HepG2 (cell line): ENCODE results near the gene MAP2K1. TPM values are rescaled to one million over a fixed set of nuclear protein-coding genes. Genes with fewer than 3 reads are reported as not detected.
A peak's percentile ranks its signal among the peaks of the same experiment; 100 is the strongest.

ENCODE experiments used
- BCL3 ChIP-seq: sonication (generic); formaldehyde crosslinking; IDR thresholded peaks from 2 replicates; pipeline ENCODE4 v1.5.1; 2020; ENCODE audit warnings: mild to moderate bottlenecking, missing genetic modification reagents, moderate library complexity
- CBX1 ChIP-seq: IDR thresholded peaks from one replicate; pipeline ENCODE4 v1.6.1; 2016; ENCODE audit warnings: antibody characterized with exemption, low read depth
- CBX2 ChIP-seq, 2 experiments: fragments of 200-600 bp in 1 of 2; sonication (generic); formaldehyde crosslinking in 1 of 2; IDR thresholded peaks; 2 replicates each; pipeline versions ENCODE4 v1.7.0 to v1.8.1; 2018 to 2022; ENCODE audit warnings: low read depth in 2 of 2, low read length in 1 of 2, mild to moderate bottlenecking in 1 of 2, missing genetic modification reagents in 1 of 2
- FIP1L1 ChIP-seq: fragments of 200-400 bp; formaldehyde crosslinking; IDR thresholded peaks from 2 replicates; pipeline ENCODE4 v1.6.1; 2018; ENCODE audit warnings: low read depth, mild to moderate bottlenecking, low read length, moderate library complexity, borderline replicate concordance; ENCODE audit not compliant: insufficient read depth
- GABPA ChIP-seq, 2 experiments: IDR thresholded peaks; 2 replicates each; pipeline ENCODE4 v1.6.1; 2011 to 2016; ENCODE audit warnings: low read depth in 2 of 2, low read length in 1 of 2, missing biosample characterization in 1 of 2, missing genetic modification characterization in 1 of 2
- HNRNPH1 ChIP-seq: fragments of 200-400 bp; formaldehyde crosslinking; optimal IDR thresholded peaks from 2 replicates; pipeline ENCODE3; 2017; ENCODE audit warnings: mild to moderate bottlenecking, low read depth, low read length
- KDM6A ChIP-seq: IDR thresholded peaks from 2 replicates; pipeline ENCODE4 v1.6.1; 2016; ENCODE audit warnings: low read depth
- MED1 ChIP-seq: sonication (generic); formaldehyde crosslinking; IDR thresholded peaks from 2 replicates; pipeline ENCODE4 v1.4.0; 2020; ENCODE audit warnings: missing genetic modification reagents
- MYC ChIP-seq: sonication (generic); formaldehyde crosslinking; IDR thresholded peaks from 2 replicates; pipeline ENCODE4 v1.9.0; 2021; ENCODE audit warnings: missing genetic modification reagents, borderline replicate concordance
- RBM22 ChIP-seq: fragments of 200-400 bp; formaldehyde crosslinking; optimal IDR thresholded peaks from 2 replicates; pipeline ENCODE3; 2017; ENCODE audit warnings: mild to moderate bottlenecking, low read length, moderate library complexity
- SRSF1 ChIP-seq: fragments of 200-400 bp; formaldehyde crosslinking; optimal IDR thresholded peaks from 2 replicates; pipeline ENCODE3; 2017; ENCODE audit warnings: mild to moderate bottlenecking, low read depth, low read length, moderate library complexity
- STAT5B ChIP-seq: sonication (generic); formaldehyde crosslinking; IDR thresholded peaks from 2 replicates; pipeline ENCODE4 v1.4.0; 2020; ENCODE audit warnings: missing genetic modification reagents
- ZNF430 ChIP-seq: sonication (generic); formaldehyde crosslinking; IDR thresholded peaks from 2 replicates; pipeline ENCODE4 v1.9.0; 2021; ENCODE audit warnings: mild to moderate bottlenecking, missing genetic modification reagents
- ZNF446 ChIP-seq: sonication (generic); formaldehyde crosslinking; IDR thresholded peaks from 2 replicates; pipeline ENCODE4 v1.5.0; 2020; ENCODE audit warnings: mild to moderate bottlenecking, missing genetic modification reagents
- ZNF644 ChIP-seq: IDR thresholded peaks from 2 replicates; pipeline ENCODE4 v1.6.1; 2016; ENCODE audit warnings: low read depth
- ZNF652 ChIP-seq: IDR thresholded peaks from 2 replicates; pipeline ENCODE4 v1.6.1; 2016; ENCODE audit warnings: low read depth, borderline replicate concordance
- ZNF768 ChIP-seq: sonication (generic); formaldehyde crosslinking; IDR thresholded peaks from 2 replicates; pipeline ENCODE4 v1.4.0; 2020; ENCODE audit warnings: missing genetic modification reagents
- polyA plus RNA-seq, 8 experiments: library from polyadenylated mRNA; depleted of rRNA in 3 of 8; stranded (reverse) in 7 of 8; unstranded in 1 of 8; fragments of >200 nt; fragmentation: Illumina TruSeq in 4 of 8; extraction: Trizol in 4 of 8; gene quantifications; 2 replicates each; pipeline versions ENCODE4 v1.2.1 to v1.2.3, GENCODE V29; 2011 to 2016; ENCODE audit warnings: low read depth in 4 of 8, missing spikeins in 1 of 8, mixed read lengths in 1 of 8; ENCODE audit not compliant: insufficient read depth in 1 of 8
- total RNA-seq, 5 experiments: library from RNA; depleted of rRNA; stranded (reverse); fragments of >200 nt; fragmentation: Illumina TruSeq; extraction: Trizol; gene quantifications; 2 replicates each; pipeline ENCODE4 v1.2.3, GENCODE V29; 2016; ENCODE audit warnings: low read depth in 1 of 5
- TF ChIP-seq, protein P1 (sequence below): sonication (generic); formaldehyde crosslinking; IDR thresholded peaks from 2 replicates; pipeline ENCODE4 v1.4.0; 2020; ENCODE audit warnings: missing genetic modification reagents, borderline replicate concordance
- TF ChIP-seq, protein P2 (sequence below): IDR thresholded peaks from 2 replicates; pipeline ENCODE4 v1.6.1; 2016; ENCODE audit warnings: low read depth
- TF ChIP-seq, protein P3 (sequence below): sonication (generic); formaldehyde crosslinking; IDR thresholded peaks from 2 replicates; pipeline ENCODE4 v1.9.0; 2022; ENCODE audit warnings: missing genetic modification reagents, mild to moderate bottlenecking, borderline replicate concordance

Gene MAP2K1
- total and polyA plus RNA-seq, 2 of the 13 experiments (the other 11 are each of a cell fraction or from before 2014, with no cell fraction given): 24.1 to 49.2 TPM

DNA sequence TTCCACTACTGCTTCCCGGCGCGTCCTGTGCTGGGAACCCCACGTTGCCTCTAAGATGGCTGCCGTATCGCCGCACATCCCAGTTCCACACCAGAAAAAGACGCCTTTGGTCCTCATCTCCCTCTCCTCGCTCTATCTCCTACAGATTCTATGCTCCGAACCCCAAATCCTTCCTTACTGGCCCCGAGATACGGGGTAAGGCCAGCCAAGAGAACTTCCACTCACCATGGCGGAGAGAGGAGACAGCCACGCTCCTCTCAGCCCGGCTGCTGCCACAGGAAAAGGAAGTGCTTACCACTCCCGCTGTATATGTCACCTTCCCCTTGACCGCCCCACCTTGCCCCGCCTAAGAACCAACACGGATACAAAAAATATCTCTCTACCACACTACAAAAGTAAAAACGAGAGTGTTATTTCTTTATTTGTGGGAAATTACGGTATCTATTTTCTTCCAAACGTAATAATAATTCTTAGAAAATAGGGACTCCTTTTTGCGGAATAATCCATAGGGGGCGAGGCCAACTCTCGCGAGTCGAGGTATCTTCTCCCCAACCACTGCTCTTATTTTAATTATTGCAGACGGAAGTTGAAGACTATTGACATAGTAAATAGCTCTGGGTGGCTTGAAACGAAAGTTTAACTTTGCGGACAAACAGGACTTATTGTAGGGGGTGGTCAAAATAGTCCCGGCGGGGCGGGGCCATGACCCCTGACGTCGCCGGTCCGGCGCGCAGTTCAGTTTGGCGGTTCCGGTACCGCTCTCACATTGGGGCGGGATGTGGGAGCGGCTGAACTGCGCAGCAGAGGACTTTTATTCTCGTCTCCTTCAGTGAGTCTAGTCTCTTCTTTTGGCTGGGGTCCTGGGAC lies 118.1 kb downstream of the MAP2K1 start, which contains the start of the genes RPL4 and ZWILCH (continued):
- TF ChIP-seq ZNF768 (CRISPR knock-in tag): 0 out of 2 replicates have a peak, but pooled peaks have one; percentile 13
- TF ChIP-seq, protein P1, sequence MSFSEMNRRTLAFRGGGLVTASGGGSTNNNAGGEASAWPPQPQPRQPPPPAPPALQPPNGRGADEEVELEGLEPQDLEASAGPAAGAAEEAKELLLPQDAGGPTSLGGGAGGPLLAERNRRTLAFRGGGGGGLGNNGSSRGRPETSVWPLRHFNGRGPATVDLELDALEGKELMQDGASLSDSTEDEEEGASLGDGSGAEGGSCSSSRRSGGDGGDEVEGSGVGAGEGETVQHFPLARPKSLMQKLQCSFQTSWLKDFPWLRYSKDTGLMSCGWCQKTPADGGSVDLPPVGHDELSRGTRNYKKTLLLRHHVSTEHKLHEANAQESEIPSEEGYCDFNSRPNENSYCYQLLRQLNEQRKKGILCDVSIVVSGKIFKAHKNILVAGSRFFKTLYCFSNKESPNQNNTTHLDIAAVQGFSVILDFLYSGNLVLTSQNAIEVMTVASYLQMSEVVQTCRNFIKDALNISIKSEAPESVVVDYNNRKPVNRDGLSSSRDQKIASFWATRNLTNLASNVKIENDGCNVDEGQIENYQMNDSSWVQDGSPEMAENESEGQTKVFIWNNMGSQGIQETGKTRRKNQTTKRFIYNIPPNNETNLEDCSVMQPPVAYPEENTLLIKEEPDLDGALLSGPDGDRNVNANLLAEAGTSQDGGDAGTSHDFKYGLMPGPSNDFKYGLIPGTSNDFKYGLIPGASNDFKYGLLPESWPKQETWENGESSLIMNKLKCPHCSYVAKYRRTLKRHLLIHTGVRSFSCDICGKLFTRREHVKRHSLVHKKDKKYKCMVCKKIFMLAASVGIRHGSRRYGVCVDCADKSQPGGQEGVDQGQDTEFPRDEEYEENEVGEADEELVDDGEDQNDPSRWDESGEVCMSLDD (CRISPR knock-in tag): no peak
- no peak for TF ChIP-seq KDM6A (CRISPR knock-in tag)
- TF ChIP-seq ZNF430: 0 out of 2 replicates have a peak, but pooled peaks have one; percentile 43
- TF ChIP-seq RBM22: peak; percentile 84
- no peak for TF ChIP-seq ZNF644 (CRISPR knock-in tag)
- TF ChIP-seq CBX1: peak; percentile 65
- no peak for TF ChIP-seq SRSF1
- TF ChIP-seq MYC (CRISPR knock-in tag): peak; percentile 97
- TF ChIP-seq, protein P2, sequence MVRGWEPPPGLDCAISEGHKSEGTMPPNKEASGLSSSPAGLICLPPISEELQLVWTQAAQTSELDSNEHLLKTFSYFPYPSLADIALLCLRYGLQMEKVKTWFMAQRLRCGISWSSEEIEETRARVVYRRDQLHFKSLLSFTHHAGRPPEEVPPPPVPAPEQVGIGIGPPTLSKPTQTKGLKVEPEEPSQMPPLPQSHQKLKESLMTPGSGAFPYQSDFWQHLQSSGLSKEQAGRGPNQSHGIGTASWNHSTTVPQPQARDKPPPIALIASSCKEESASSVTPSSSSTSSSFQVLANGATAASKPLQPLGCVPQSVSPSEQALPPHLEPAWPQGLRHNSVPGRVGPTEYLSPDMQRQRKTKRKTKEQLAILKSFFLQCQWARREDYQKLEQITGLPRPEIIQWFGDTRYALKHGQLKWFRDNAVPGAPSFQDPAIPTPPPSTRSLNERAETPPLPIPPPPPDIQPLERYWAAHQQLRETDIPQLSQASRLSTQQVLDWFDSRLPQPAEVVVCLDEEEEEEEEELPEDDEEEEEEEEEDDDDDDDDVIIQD: no peak
- TF ChIP-seq BCL3 (CRISPR knock-in tag): no peak; the same call in 1 of the 2 replicates
- TF ChIP-seq GABPA (IDR thresholded peaks at IDR 0.05; ENCODE audit: low read depth, low read length): peak; percentile 82
- TF ChIP-seq GABPA (CRISPR knock-in tag; IDR thresholded peaks at IDR 0.05; ENCODE audit: low read depth): peak; percentile 98
- TF ChIP-seq FIP1L1: no peak
- 0 out of 2 replicates have a peak, but pooled peaks have one; percentile 7 for TF ChIP-seq MED1 (CRISPR knock-in tag)
- no peak for TF ChIP-seq HNRNPH1
- TF ChIP-seq, protein P3, sequence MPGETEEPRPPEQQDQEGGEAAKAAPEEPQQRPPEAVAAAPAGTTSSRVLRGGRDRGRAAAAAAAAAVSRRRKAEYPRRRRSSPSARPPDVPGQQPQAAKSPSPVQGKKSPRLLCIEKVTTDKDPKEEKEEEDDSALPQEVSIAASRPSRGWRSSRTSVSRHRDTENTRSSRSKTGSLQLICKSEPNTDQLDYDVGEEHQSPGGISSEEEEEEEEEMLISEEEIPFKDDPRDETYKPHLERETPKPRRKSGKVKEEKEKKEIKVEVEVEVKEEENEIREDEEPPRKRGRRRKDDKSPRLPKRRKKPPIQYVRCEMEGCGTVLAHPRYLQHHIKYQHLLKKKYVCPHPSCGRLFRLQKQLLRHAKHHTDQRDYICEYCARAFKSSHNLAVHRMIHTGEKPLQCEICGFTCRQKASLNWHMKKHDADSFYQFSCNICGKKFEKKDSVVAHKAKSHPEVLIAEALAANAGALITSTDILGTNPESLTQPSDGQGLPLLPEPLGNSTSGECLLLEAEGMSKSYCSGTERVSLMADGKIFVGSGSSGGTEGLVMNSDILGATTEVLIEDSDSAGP (CRISPR knock-in tag): 0 out of 2 replicates have a peak, but pooled peaks have one; percentile 35
- TF ChIP-seq STAT5B (CRISPR knock-in tag): no peak
- TF ChIP-seq ZNF446 (CRISPR knock-in tag): no peak
- no peak for TF ChIP-seq ZNF652 (CRISPR knock-in tag)
- no peak for TF ChIP-seq CBX2 (IDR thresholded peaks at IDR 0.05; ENCODE audit: low read depth, low read length)
- TF ChIP-seq CBX2 (CRISPR knock-in tag; IDR thresholded peaks at IDR 0.05; ENCODE audit: low read depth): no peak
